Inflammatory macrophage (primary cell): Measurements from ENCODE around the gene AGAP1.

Source experiments
- DNase-seq, 2 donors: peaks; one replicate each; pipeline ENCODE4 v3.0.0-alpha.2; 2020 to 2022
- total RNA-seq, 18 experiments: gene quantifications; one replicate each; lab custom pipeline; 2026; ENCODE audit warnings: mixed read lengths in 6 of 18, inconsistent platforms in 2 of 18; lab: John Stamatoyannopoulos, UW

The AGAP1 gene
- total RNA-seq: 0.29 to 1.9 (median 0.53) reads per million in 18 experiments

- peak in 1 of 2 donors; percentile 13 for DNase-seq
These were observed at the start of gene AGAP1 for GRCh38 chr2:235493775-235494715. AGAP1 (plus strand) TSS chr2:235494043.

GRCh38 chr2:235444101-235444597 is 49.7 kb upstream of the AGAP1 start:
- no peak for DNase-seq

- DNase-seq: no peak
These were observed 48.7 kb upstream of the AGAP1 start for GRCh38 chr2:235445116-235445515.

GRCh38 chr2:235446082-235446481 is 47.8 kb upstream of the AGAP1 start:
- no peak for DNase-seq

GRCh38 chr2:235447210-235447609 is 46.6 kb upstream of the AGAP1 start:
- DNase-seq: no peak

- no peak for DNase-seq
These were observed 44.3 kb upstream of the AGAP1 start for GRCh38 chr2:235449568-235449967.

- no peak for DNase-seq
These were observed 40.2 kb upstream of the AGAP1 start for GRCh38 chr2:235453605-235454151.

- DNase-seq: no peak
These were observed 35.0 kb upstream of the AGAP1 start for GRCh38 chr2:235458839-235459273.

- no peak for DNase-seq
These were observed 33.2 kb upstream of the AGAP1 start for GRCh38 chr2:235460548-235461047.

- no peak for DNase-seq
These were observed 32.0 kb upstream of the AGAP1 start for GRCh38 chr2:235461763-235462414.

GRCh38 chr2:235462415-235462790 is 31.4 kb upstream of the AGAP1 start:
- DNase-seq: no peak

GRCh38 chr2:235463893-235464292 is 29.9 kb upstream of the AGAP1 start:
- DNase-seq: no peak

GRCh38 chr2:235467588-235467987 is 26.3 kb upstream of the AGAP1 start:
- DNase-seq: no peak

- no peak for DNase-seq
These were observed 24.7 kb upstream of the AGAP1 start for GRCh38 chr2:235468978-235469655.

- DNase-seq: no peak
These were observed 22.6 kb upstream of the AGAP1 start for GRCh38 chr2:235471186-235471747.

- DNase-seq: no peak
These were observed 21.4 kb upstream of the AGAP1 start for GRCh38 chr2:235472443-235472842.

GRCh38 chr2:235478609-235479008 is 15.2 kb upstream of the AGAP1 start:
- no peak for DNase-seq

- no peak for DNase-seq
These were observed 14.2 kb upstream of the AGAP1 start for GRCh38 chr2:235479604-235480003.

- DNase-seq: no peak
These were observed 13.2 kb upstream of the AGAP1 start for GRCh38 chr2:235480614-235481013.

- no peak for DNase-seq
These were observed 10.5 kb upstream of the AGAP1 start for GRCh38 chr2:235483313-235483712.

- DNase-seq: no peak
These were observed 8.5 kb upstream of the AGAP1 start for GRCh38 chr2:235485362-235485761.

GRCh38 chr2:235486729-235487128 is 7.1 kb upstream of the AGAP1 start:
- no peak for DNase-seq
